H1 (cell line): ENCODE measurements around the gene ADAM12.

ENCODE experiments used
- ATF3 ChIP-seq: IDR thresholded peaks from 2 replicates; pipeline ENCODE4 v1.6.1; 2011; ENCODE audit warnings: low read depth, mild to moderate bottlenecking, low read length; ENCODE audit not compliant: insufficient read depth
- BRCA1 ChIP-seq: IDR thresholded peaks from 2 replicates; pipeline ENCODE4 v1.6.1; 2012; ENCODE audit warnings: low read depth, low read length, improper control_type of control experiment
- CHD7 ChIP-seq: fragments of 300-600 bp; sonication (generic); IDR thresholded peaks from 2 replicates; pipeline ENCODE4 v1.7.1; 2012; ENCODE audit warnings: low read length, moderate library complexity, mild to moderate bottlenecking, inconsistent platforms; ENCODE audit not compliant: insufficient replicate concordance
- CTCF ChIP-seq, 3 experiments: IDR thresholded peaks; 1 replicate in 2 of 3; 2 replicates in 1 of 3; pipeline versions ENCODE4 v1.5.1 to v1.6.1; 2011; ENCODE audit warnings: low read length in 3 of 3, mild to moderate bottlenecking in 3 of 3, inconsistent platforms in 2 of 3, low read depth in 1 of 3, moderate library complexity in 1 of 3; ENCODE audit not compliant: insufficient read depth in 1 of 3; ENCODE audit errors: control extremely low read depth in 1 of 3
- EP300 ChIP-seq, 2 experiments: IDR thresholded peaks; 1 replicate in 1 of 2; 2 replicates in 1 of 2; pipeline ENCODE4 v1.6.1; 2011 to 2012; ENCODE audit warnings: low read depth in 2 of 2, low read length in 2 of 2, mild to moderate bottlenecking in 2 of 2, borderline replicate concordance in 1 of 2, inconsistent platforms in 1 of 2, moderate library complexity in 1 of 2
- EZH2 ChIP-seq: fragments of 200-600 bp; sonication (generic); IDR thresholded peaks from 2 replicates; pipeline ENCODE4 v1.7.1; 2012; ENCODE audit warnings: low read depth, mild to moderate bottlenecking, moderate library complexity, low read length, inconsistent platforms; ENCODE audit not compliant: severe bottlenecking
- HDAC6 ChIP-seq: IDR thresholded peaks from one replicate; pipeline ENCODE4 v1.7.1; 2012; ENCODE audit warnings: low read depth, mild to moderate bottlenecking, inconsistent platforms, low read length, moderate library complexity
- JUND ChIP-seq: IDR thresholded peaks from 2 replicates; pipeline ENCODE4 v1.6.1; 2011; ENCODE audit warnings: mild to moderate bottlenecking, improper control_type of control experiment, low read length
- MAX ChIP-seq: IDR thresholded peaks from 2 replicates; pipeline ENCODE4 v1.6.1; 2012; ENCODE audit warnings: inconsistent platforms
- POLR2A ChIP-seq, 2 experiments: IDR thresholded peaks; 1 replicate in 1 of 2; 2 replicates in 1 of 2; pipeline ENCODE4 v1.6.1; 2011; ENCODE audit warnings: low read depth in 2 of 2, low read length in 2 of 2, mild to moderate bottlenecking in 2 of 2; ENCODE audit errors: control extremely low read depth in 1 of 2
- POLR2AphosphoS5 ChIP-seq: IDR thresholded peaks from 2 replicates; pipeline ENCODE4 v1.6.1; 2011; ENCODE audit warnings: low read depth, low read length
- RNF2 ChIP-seq: fragments of 200-900, 300-1000 bp; sonication (generic); IDR thresholded peaks from 2 replicates; pipeline ENCODE4 v1.7.1; 2016; ENCODE audit warnings: borderline replicate concordance, low read depth, mild to moderate bottlenecking, antibody characterized with exemption, low read length; ENCODE audit not compliant: poor library complexity, severe bottlenecking; ENCODE audit errors: missing control alignments
- SUZ12 ChIP-seq: fragments of 200-600 bp; sonication (generic); IDR thresholded peaks from 2 replicates; pipeline ENCODE4 v1.6.1; 2012; ENCODE audit warnings: mild to moderate bottlenecking, inconsistent platforms, low read length, moderate library complexity, mixed read lengths
- ZNF274 ChIP-seq: IDR thresholded peaks from 2 replicates; pipeline ENCODE4 v1.7.0; 2012; ENCODE audit warnings: low read length, borderline replicate concordance; ENCODE audit errors: extremely low read depth

- no peak for TF ChIP-seq POLR2AphosphoS5
- TF ChIP-seq RNF2 = no peak
- TF ChIP-seq BRCA1 = no peak
- TF ChIP-seq POLR2A (IDR thresholded peaks at IDR 0.05; ENCODE audit: control extremely low read depth in 1 of 2, low read depth in 2 of 2, low read length in 2 of 2) = no peak
- no peak for TF ChIP-seq JUND
- no peak for TF ChIP-seq CTCF (IDR thresholded peaks at IDR 0.05; ENCODE audit: control extremely low read depth in 1 of 3, insufficient read depth in 1 of 3, low read depth in 1 of 3, low read length in 3 of 3)
- no peak for TF ChIP-seq CHD7
- TF ChIP-seq ZNF274 = no peak
- no peak for TF ChIP-seq SUZ12
- no peak for TF ChIP-seq EZH2
- no peak for TF ChIP-seq HDAC6
- no peak for TF ChIP-seq ATF3
- TF ChIP-seq MAX = no peak
- TF ChIP-seq EP300 (IDR thresholded peaks at IDR 0.05; ENCODE audit: borderline replicate concordance in 1 of 2, low read depth in 2 of 2, low read length in 2 of 2) = no peak
Observed at GRCh38 chr10:126203746-126204145, 184.5 kb downstream of the ADAM12 start.
